Stimulated activated CD4-positive, alpha-beta T cell treated with anti-CD3 and anti-CD28 coated beads, Interleukin-1b, Interleukin-23, amount 100 ng/mL, for 4 hours (primary cell): Measurements from ENCODE around the gene EFNA5.
"Not testable (repeated sequence)": the region's sequence is repeated elsewhere in the genome, so short reads cannot be mapped to it uniquely, and the experiment has no call there.

Source experiments
- DNase-seq, 2 donors: peaks; one replicate each; pipeline ENCODE4 v3.0.0-alpha.2; 2020; ENCODE audit warnings: low read depth in 2 of 2

The EFNA5 gene

GRCh38 chr5:107368615-107369014, 302.1 kb downstream of the EFNA5 start:
- no peak for DNase-seq

GRCh38 chr5:107367939-107368338, 302.8 kb downstream of the EFNA5 start:
- no peak for DNase-seq

GRCh38 chr5:107367480-107367879, 303.3 kb downstream of the EFNA5 start:
- DNase-seq, result no peak

- no peak for DNase-seq
These were observed 305.2 kb downstream of the EFNA5 start for GRCh38 chr5:107365320-107366109.

- no peak for DNase-seq
These were observed 306.1 kb downstream of the EFNA5 start for GRCh38 chr5:107364443-107365319.

- DNase-seq, result no peak
These were observed 307.0 kb downstream of the EFNA5 start for GRCh38 chr5:107363768-107364167.

GRCh38 chr5:107361945-107362344, 308.8 kb downstream of the EFNA5 start:
- DNase-seq, result no peak

GRCh38 chr5:107359916-107360234, 310.9 kb downstream of the EFNA5 start:
- DNase-seq, result no peak

GRCh38 chr5:107359033-107359915, 311.5 kb downstream of the EFNA5 start:
- no peak for DNase-seq

- no peak for DNase-seq
These were observed 313.8 kb downstream of the EFNA5 start for GRCh38 chr5:107356891-107357290.

- DNase-seq, result no peak
These were observed 318.2 kb downstream of the EFNA5 start for GRCh38 chr5:107352576-107352975.

- DNase-seq, result not testable (repeated sequence)
These were observed 324.2 kb downstream of the EFNA5 start for GRCh38 chr5:107346580-107346979.

GRCh38 chr5:107342371-107342770, 328.4 kb downstream of the EFNA5 start:
- no peak for DNase-seq

GRCh38 chr5:107341376-107342084, 329.2 kb downstream of the EFNA5 start:
- DNase-seq, result no peak

GRCh38 chr5:107340631-107341030, 330.1 kb downstream of the EFNA5 start:
- no peak for DNase-seq

GRCh38 chr5:107338335-107338734, 332.4 kb downstream of the EFNA5 start:
- no peak for DNase-seq

- no peak for DNase-seq
These were observed 333.5 kb downstream of the EFNA5 start for GRCh38 chr5:107337281-107337680.

GRCh38 chr5:107331882-107332281, 338.9 kb downstream of the EFNA5 start:
- no peak for DNase-seq

- DNase-seq, result no peak
These were observed 339.4 kb downstream of the EFNA5 start for GRCh38 chr5:107331312-107331711.

GRCh38 chr5:107330903-107331302, 339.8 kb downstream of the EFNA5 start:
- DNase-seq, result no peak

- DNase-seq, result no peak
These were observed 340.9 kb downstream of the EFNA5 start for GRCh38 chr5:107329850-107330249.
